ENCODE data around the gene CARD16.
"Not testable (repeated sequence)": the region's sequence is repeated elsewhere in the genome, so short reads cannot be mapped to it uniquely, and the experiment has no call there.

The CARD16 gene

DNA sequence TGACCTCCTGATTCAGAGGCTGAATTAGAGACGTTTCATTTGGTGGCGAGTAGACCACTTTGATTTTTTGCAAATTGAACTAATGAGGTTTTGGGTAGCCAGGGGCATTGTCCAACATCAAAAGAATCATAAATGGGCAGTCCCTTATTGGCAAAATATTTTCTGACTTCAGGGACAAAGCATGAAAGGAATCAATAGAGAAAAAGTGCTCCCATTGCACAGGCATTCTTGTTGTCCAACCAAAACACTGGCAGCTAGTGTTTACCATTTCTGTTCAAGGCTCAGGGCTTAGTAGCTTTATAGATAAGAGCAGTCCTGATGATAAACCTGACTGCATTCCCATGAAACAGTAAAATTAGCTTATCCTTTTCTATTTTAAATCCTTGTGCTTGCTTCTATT lies 6.4 kb upstream of the CARD16 start:
- DNase-seq (ENCODE audit: low read depth in 2 of 3, low spot score in 2 of 3): no peak

GRCh38 chr11:105049481-105049880 lies 4.3 kb upstream of the CARD16 start:
- DNase-seq (ENCODE audit: low read depth in 2 of 3, low spot score in 2 of 3): no peak

GRCh38 chr11:105046898-105047579 lies 1.9 kb upstream of the CARD16 start:
- no peak for DNase-seq (ENCODE audit: low read depth in 2 of 3, low spot score in 2 of 3)

DNA sequence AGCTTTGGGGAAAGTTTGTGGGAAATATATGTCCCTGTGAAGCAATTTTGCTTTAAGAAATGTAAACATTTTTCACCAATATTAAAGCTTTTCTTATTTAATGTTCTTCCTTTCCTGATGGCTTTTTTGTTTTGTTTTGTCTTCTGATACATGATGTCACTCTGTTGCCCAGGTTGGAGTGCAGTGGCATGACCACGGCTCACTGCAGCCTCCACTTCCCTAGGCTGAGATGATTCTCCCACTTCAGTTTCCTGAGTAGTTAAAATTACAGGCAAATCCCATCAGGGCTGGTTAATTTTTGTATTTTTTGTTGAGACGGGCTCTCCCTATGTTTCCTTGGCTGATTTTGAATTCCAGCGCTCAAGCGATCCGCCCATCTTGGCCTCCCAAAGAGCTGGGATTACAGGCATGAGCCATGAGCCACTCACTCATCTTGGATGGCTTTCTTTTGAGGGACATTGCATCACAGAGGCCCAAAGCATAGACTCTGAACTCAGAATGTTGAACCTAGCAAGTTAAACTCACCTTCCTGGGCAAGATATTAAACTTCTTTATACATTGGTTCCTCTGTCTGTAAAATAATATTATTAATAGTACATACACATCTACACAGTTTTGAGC lies 651 bp upstream of the CARD16 start:
- DNase-seq (ENCODE audit: low read depth in 2 of 3, low spot score in 2 of 3): no peak

- DNase-seq (ENCODE audit: low read depth in 2 of 3, low spot score in 2 of 3): no peak
Measured at GRCh38 chr11:105042178-105042577, 3.0 kb downstream of the CARD16 start.

GRCh38 chr11:105040703-105041102 lies 4.4 kb downstream of the CARD16 start:
- no peak for DNase-seq (ENCODE audit: low read depth in 2 of 3, low spot score in 2 of 3)

GRCh38 chr11:105034813-105035620 lies 10.1 kb downstream of the CARD16 start, which contains the start of gene CASP1:
CASP1 (minus strand) TSS chr11:105035144; CDS start chr11:105035113, 31 bp downstream.
- DNase-seq (ENCODE audit: low read depth in 2 of 3, low spot score in 2 of 3): no peak

- not testable (repeated sequence) for DNase-seq (ENCODE audit: low read depth in 2 of 3, low spot score in 2 of 3)
Measured at GRCh38 chr11:105034388-105034787, 10.7 kb downstream of the CARD16 start.

DNA sequence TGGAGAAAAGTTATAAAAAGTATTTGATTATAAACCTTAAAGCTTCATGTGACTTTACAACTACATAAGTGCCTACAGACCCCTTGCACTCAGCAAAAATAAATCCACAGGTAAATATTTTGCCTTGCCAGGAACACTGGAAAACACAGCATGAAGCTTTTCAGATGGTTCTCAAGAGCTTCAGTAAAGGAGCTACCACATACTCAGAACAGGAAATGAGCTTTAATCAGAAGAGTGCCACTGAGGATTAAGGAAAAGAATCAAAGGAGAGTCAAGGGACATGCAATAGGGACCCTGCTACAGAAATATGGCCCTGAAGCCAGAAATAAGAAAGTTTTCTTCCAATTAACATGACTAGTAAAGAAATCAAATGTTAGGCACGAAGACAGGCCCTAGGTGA lies 11.4 kb downstream of the CARD16 start:
- DNase-seq (ENCODE audit: low read depth in 2 of 3, low spot score in 2 of 3): no peak

- no peak for DNase-seq (ENCODE audit: low read depth in 2 of 3, low spot score in 2 of 3)
Measured at GRCh38 chr11:105033343-105033742, 11.8 kb downstream of the CARD16 start.

- no peak for DNase-seq (ENCODE audit: low read depth in 2 of 3, low spot score in 2 of 3)
Measured at GRCh38 chr11:105032495-105032894, 12.6 kb downstream of the CARD16 start.

DNA sequence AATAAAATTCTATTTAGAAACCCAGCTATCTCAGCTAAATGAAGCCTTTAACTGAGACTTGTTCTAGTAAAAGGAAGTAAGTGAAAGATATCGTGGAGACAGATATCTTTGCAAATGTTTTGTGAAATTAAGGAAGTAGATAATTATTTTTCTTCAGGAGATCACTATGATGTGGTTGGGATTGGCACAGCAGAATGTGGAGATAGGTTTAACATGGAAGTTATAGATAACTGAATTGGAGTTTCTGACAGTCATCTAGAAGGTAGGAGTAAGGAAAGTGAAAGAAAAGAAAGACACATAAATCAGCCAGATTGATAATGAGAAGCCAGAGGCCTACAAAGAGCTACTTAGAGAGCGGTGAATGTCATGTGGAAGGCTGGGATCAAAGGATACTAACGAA lies 17.5 kb downstream of the CARD16 start:
- no peak for DNase-seq (ENCODE audit: low read depth in 2 of 3, low spot score in 2 of 3)

DNA sequence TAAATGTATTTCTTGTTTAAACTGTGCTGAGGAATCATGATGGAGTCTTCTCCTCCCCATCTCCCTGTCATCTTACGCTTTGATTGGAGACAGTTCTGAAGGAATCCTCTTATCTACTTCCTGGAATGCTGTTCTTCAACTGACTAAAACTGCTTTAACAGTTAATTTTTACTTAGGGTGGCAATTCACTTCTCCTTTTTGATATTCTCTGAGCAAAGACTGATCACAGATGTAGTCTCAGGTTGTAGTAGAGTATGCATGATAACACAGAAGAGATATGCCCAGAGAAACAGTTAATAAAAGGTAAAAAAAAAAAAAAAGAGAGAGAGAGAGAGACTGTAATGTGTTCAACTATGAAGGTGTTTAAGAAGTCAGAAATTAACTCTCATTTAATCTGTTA lies 20.7 kb downstream of the CARD16 start:
- DNase-seq (ENCODE audit: low read depth in 2 of 3, low spot score in 2 of 3): no peak

- DNase-seq (ENCODE audit: low read depth in 2 of 3, low spot score in 2 of 3): no peak
Measured at GRCh38 chr11:105023003-105023402, 22.1 kb downstream of the CARD16 start, which contains the start of gene CASP5. CASP5 (minus strand) TSS chr11:105023168; CDS start chr11:105023136, 32 bp downstream.

- DNase-seq (ENCODE audit: low read depth in 2 of 3, low spot score in 2 of 3): no peak
Measured at GRCh38 chr11:105022527-105022926, 22.6 kb downstream of the CARD16 start.

- DNase-seq (ENCODE audit: low read depth in 2 of 3, low spot score in 2 of 3): no peak
Measured at GRCh38 chr11:105007463-105007862, 37.7 kb downstream of the CARD16 start.

- DNase-seq (ENCODE audit: low read depth in 2 of 3, low spot score in 2 of 3): no peak
Measured at GRCh38 chr11:105005451-105005845, 39.7 kb downstream of the CARD16 start.

DNA sequence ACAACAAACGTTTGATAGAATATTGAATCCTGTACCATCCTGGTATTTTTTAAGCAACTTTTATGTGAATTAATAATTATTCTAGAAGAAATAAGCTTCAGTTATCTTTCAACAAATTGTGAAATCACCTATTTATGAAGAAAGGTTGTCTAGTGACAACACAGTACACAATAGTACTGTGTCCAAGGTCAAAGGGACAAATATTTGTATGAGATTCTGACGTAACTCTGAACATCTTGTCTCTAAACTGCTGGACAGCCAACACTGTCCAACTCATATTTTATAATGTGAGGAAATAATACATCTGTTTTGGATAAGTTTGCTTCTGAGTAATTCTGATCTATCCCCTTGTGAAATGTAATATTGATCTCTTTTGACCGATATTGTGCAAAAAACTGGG lies 41.1 kb downstream of the CARD16 start:
- no peak for DNase-seq (ENCODE audit: low read depth in 2 of 3, low spot score in 2 of 3)

DNA sequence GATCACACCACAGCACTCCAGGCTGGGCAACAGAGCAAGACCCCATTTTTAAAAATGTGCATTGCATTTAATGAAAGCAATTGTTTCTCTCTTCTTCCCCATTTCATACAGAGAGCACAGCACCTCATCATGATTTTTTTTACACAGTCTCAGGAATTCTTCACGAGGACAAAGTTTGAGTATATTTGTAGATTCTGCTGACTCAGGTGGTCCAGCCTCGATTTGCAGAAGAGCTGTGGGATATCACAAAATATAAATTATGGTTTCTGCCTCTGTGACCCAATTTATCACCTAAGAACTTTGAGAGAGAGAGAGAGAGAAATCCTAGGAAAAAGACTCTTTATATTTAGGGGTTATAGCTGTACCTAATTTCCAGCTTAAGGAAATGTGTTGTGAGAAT lies 42.0 kb downstream of the CARD16 start:
- DNase-seq (ENCODE audit: low read depth in 2 of 3, low spot score in 2 of 3): no peak

- peak; percentile 13 to 23 (median 13) for DNase-seq (ENCODE audit: low read depth in 2 of 3, low spot score in 2 of 3)
Measured at GRCh38 chr11:105000797-105001196, 44.3 kb downstream of the CARD16 start.

DNA sequence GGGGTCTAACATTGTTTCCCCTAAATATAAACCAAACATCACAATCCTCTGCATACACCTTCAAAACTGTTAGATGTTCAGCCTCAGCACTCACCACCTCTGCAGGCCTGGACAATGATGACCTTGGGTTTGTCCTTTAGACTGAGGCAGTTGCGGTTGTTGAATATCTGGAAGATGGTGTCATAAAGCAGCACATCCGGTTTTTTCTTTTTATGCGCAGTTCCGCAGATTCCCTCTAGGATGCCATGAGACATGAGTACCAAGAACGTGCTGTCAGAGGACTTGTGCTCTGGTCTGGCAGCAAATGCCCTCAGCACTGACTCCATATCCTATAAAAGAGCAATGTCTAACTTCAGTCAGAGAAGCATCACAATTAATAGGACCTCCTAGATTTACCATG lies 45.0 kb downstream of the CARD16 start:
- no peak for DNase-seq (ENCODE audit: low read depth in 2 of 3, low spot score in 2 of 3)

DNA sequence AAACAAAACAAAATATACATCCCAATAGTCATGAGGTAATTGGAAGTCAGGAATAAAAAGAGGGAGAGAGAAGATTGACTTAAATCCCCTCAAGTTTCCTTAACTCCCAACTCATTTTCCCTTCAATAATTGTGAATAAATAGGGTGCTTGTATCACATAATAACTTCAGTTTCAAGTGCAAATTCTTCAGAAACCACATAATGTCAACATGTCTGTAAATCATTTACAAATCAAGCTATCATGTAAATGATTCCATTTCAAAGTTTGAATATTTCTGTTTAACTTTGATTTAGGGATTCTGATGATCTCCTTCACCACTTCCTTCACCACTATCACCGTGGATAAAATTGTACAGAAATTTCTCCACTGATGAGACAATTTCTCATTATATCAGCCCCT lies 45.4 kb downstream of the CARD16 start:
- no peak for DNase-seq (ENCODE audit: low read depth in 2 of 3, low spot score in 2 of 3)
